GM13977 (cell line): ENCODE measurements around the gene TENM3.
A peak's percentile ranks its signal among the peaks of the same experiment; 100 is the strongest.

Experiments used
- DNase-seq: peaks from one replicate; pipeline ENCODE4 v3.0.0; 2012; ENCODE audit warnings: low spot score
- CTCF ChIP-seq: IDR thresholded peaks from 2 replicates; pipeline ENCODE4 v1.5.1; 2012; ENCODE audit warnings: mild to moderate bottlenecking, control low read depth; ENCODE audit not compliant: insufficient read depth; ENCODE audit errors: extremely low read depth, missing control alignments
- in situ Hi-C: fragments of 300-500 bp; cut with MboI; formaldehyde crosslinking; loops from one replicate; pipeline ENCODE4 v1.12.0; 2022; ENCODE audit warnings: low sequenced_read_pairs, low pct_unique_long_range_greater_than_20kb, mixed read lengths, inconsistent platforms; ENCODE audit not compliant: unreplicated experiment

Gene TENM3

GRCh38 chr4:182805750-182806149 is 562.5 kb downstream of the TENM3 start:
- no peak for TF ChIP-seq CTCF
- DNase-seq = no peak
- in situ Hi-C loops = loop anchor here (10.0 kb wide), 1 partner anchor 341 kb away; no protein-coding TSS in a partner anchor

- peak; percentile 91 for TF ChIP-seq CTCF
- in situ Hi-C loops = loop anchor here (10.0 kb wide), 1 partner anchor 342 kb away; no protein-coding TSS in a partner anchor
- DNase-seq = peak; percentile 87
Measured at GRCh38 chr4:182806259-182807252, 563.4 kb downstream of the TENM3 start.

- TF ChIP-seq CTCF = no peak
- no peak for DNase-seq
- in situ Hi-C loops = loop anchor here (10.0 kb wide), 1 partner anchor 343 kb away; no protein-coding TSS in a partner anchor
Measured at GRCh38 chr4:182807346-182807745, 564.1 kb downstream of the TENM3 start.

- DNase-seq = no peak
- no peak for TF ChIP-seq CTCF
- in situ Hi-C loops = loop anchor here (10.0 kb wide), 1 partner anchor 343 kb away; no protein-coding TSS in a partner anchor
Measured at GRCh38 chr4:182807767-182808548, 564.8 kb downstream of the TENM3 start.

- peak; percentile 74 for DNase-seq
- in situ Hi-C loops = loop anchor here (10.0 kb wide), 1 partner anchor 344 kb away; no protein-coding TSS in a partner anchor
- no peak for TF ChIP-seq CTCF
Measured at GRCh38 chr4:182808673-182809416, 565.6 kb downstream of the TENM3 start.
